Left lung (tissue), 10 donors: ENCODE measurements around the gene ZFP42. TPM values are rescaled to one million over a fixed set of nuclear protein-coding genes. Genes with fewer than 3 reads are reported as not detected.

ENCODE experiments used
- ATAC-seq: fragments of 200-7000 bp; cut with Tn5 transposase; one replicate; pipeline ENCODE4 v1.9.1; 2020; ENCODE audit warnings: moderate library complexity
- DNase-seq, 4 donors: peaks; one replicate each; pipeline ENCODE4 v3.0.0-alpha.2; 2013 to 2020
- H3K27ac ChIP-seq, 2 donors: fragments of 200-600 bp; sonication (generic) in 1 of 2; one replicate each; pipeline versions ENCODE4 v1.5.0 to v1.8.0; 2020 to 2021
- H3K27me3 ChIP-seq, 2 donors: fragments of 200-600 bp; sonication (generic) in 1 of 2; one replicate each; pipeline versions ENCODE4 v1.5.0 to v1.8.0; 2020 to 2021
- H3K36me3 ChIP-seq, 2 donors: fragments of 200-600 bp; sonication (generic) in 1 of 2; one replicate each; pipeline versions ENCODE4 v1.5.0 to v1.8.0; 2020 to 2021
- H3K4me1 ChIP-seq, 2 donors: fragments of 200-600 bp; one replicate each; pipeline ENCODE4 v1.8.0; 2021
- H3K4me3 ChIP-seq, 2 donors: fragments of 200-600 bp; sonication (generic) in 1 of 2; one replicate each; pipeline versions ENCODE4 v1.5.0 to v1.8.0; 2020 to 2021; ENCODE audit warnings: mild to moderate bottlenecking in 1 of 2
- H3K9me3 ChIP-seq, 2 donors: fragments of 200-600 bp; sonication (generic) in 1 of 2; one replicate each; pipeline versions ENCODE4 v1.5.0 to v1.8.0; 2020 to 2021
- intact Hi-C, 2 donors: fragments of 100-400 bp; cut with DNase I; formaldehyde crosslinking; loops; one replicate each; pipeline versions ENCODE4 v1.11.2 to v1.14.2; 2022
- polyA plus RNA-seq, 6 donors: library from polyadenylated mRNA; unstranded; fragments of 120-200 nt; gene quantifications; one replicate each; pipeline ENCODE4 v1.2.1, GENCODE V29; 2013; ENCODE audit not compliant: insufficient read length in 6 of 6
- total RNA-seq, 2 donors: library from RNA; stranded (reverse); fragmentation: NEBNext Ultra II Directional; extraction: Animal tissue kit (Norgen Biotek cat#: 25700); gene quantifications; one replicate each; pipeline ENCODE4 v1.2.1, GENCODE V29; 2021
- TF ChIP-seq, protein P1 (sequence below), 2 donors: fragments of 200-600 bp; sonication (generic) in 1 of 2; IDR thresholded peaks; one replicate each; pipeline versions ENCODE4 v1.5.0 to v1.8.0; 2021; ENCODE audit warnings: antibody characterized with exemption in 2 of 2
- donor health status: DM: no; HTN: yes; CAD: no.
- donor health status: DM: no; HTN: no; CAD: no.

The ZFP42 gene
- total and polyA plus RNA-seq, 8 donors = 0.96 to 13.2 (median 8.4) TPM; not detected in 1

- no peaks in the 10 kb centered on the region for H3K27me3 ChIP-seq
- TF ChIP-seq, protein P1, sequence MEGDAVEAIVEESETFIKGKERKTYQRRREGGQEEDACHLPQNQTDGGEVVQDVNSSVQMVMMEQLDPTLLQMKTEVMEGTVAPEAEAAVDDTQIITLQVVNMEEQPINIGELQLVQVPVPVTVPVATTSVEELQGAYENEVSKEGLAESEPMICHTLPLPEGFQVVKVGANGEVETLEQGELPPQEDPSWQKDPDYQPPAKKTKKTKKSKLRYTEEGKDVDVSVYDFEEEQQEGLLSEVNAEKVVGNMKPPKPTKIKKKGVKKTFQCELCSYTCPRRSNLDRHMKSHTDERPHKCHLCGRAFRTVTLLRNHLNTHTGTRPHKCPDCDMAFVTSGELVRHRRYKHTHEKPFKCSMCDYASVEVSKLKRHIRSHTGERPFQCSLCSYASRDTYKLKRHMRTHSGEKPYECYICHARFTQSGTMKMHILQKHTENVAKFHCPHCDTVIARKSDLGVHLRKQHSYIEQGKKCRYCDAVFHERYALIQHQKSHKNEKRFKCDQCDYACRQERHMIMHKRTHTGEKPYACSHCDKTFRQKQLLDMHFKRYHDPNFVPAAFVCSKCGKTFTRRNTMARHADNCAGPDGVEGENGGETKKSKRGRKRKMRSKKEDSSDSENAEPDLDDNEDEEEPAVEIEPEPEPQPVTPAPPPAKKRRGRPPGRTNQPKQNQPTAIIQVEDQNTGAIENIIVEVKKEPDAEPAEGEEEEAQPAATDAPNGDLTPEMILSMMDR (IDR thresholded peaks at IDR 0.05) = no peak
- H3K36me3 ChIP-seq = no peaks in the 10 kb centered on the region
- H3K27ac ChIP-seq = no peak overlapping the region
- ATAC-seq (no peak), DNase-seq (no peak)
- no peak overlapping the region for H3K4me3 ChIP-seq
- intact Hi-C loops = no loop called here
- no peaks in the 10 kb centered on the region for H3K4me1 ChIP-seq
- peaks cover 0 to 5% of the 10 kb centered on the region in 2 donors for H3K9me3 ChIP-seq
These were observed 57.7 kb downstream of the ZFP42 start for GRCh38 chr4:188053302-188053701.

Other genes starting within 250 kb of the ZFP42 start
- not detected for gene TRIML2, start 113.8 kb downstream of the ZFP42 start, total RNA-seq
- under 1 TPM in 2 of 6 donors, not detected in 4; 0.20 to 0.41 TPM for gene TRIML2, start 113.8 kb downstream of the ZFP42 start, polyA plus RNA-seq
- not detected for gene TRIML1, start 143.7 kb downstream of the ZFP42 start, total RNA-seq
- not detected for gene TRIML1, start 143.7 kb downstream of the ZFP42 start, polyA plus RNA-seq